ENCODE measurements around the gene CLCN2. TPM values are rescaled to one million over a fixed set of nuclear protein-coding genes. Genes with fewer than 3 reads are reported as not detected.
A peak's percentile ranks its signal among the peaks of the same experiment; 100 is the strongest.

Gene CLCN2
- total and polyA plus RNA-seq, 2 of the 8 experiments (the other 6 are each of a cell fraction or from before 2014, with no cell fraction given) = 13.7 to 16.1 TPM

GRCh38 chr3:184380185-184380626 is 18.8 kb upstream of the CLCN2 start:
- no peak overlapping the region for H3K18ac ChIP-seq (ENCODE audit: extremely low read depth, low read length)
- H3K27ac ChIP-seq (ENCODE audit: low read depth, low read length) = no peak overlapping the region
- no peaks in the 10 kb centered on the region for H3K36me3 ChIP-seq (ENCODE audit: control insufficient read depth in 2 of 4, insufficient read depth in 4 of 4, low read length in 3 of 4)
- H3K56ac ChIP-seq (replicated peaks; ENCODE audit: insufficient read length, low read depth, low read length) = no peak overlapping the region
- no peak overlapping the region for H2AFZ ChIP-seq (ENCODE audit: low read length)
- no peaks in the 10 kb centered on the region for H3K79me1 ChIP-seq (ENCODE audit: low read depth, low read length)
- no peak overlapping the region for H2BK20ac ChIP-seq (ENCODE audit: low read length)
- H2BK15ac ChIP-seq (ENCODE audit: low read length) = no peak overlapping the region
- no peak for FAIRE-seq
- peaks cover 0 to 33% (median 27%) of the 10 kb centered on the region in 4 experiments; a peak in 6 of 7 replicates for H3K4me1 ChIP-seq (replicated peaks in 1 of 4; ENCODE audit: control insufficient read depth in 3 of 4, insufficient read depth in 4 of 4, low read length in 3 of 4)
- no peak overlapping the region for H4K5ac ChIP-seq (ENCODE audit: insufficient read length, low read depth, low read length)
- peak overlapping the region; percentile 93 to 97 for H3K4me2 ChIP-seq (ENCODE audit: insufficient read depth in 1 of 2, low read depth in 2 of 2, low read length in 2 of 2)
- no peak overlapping the region for H2BK12ac ChIP-seq (ENCODE audit: low read depth, low read length)
- no peak overlapping the region for H3K14ac ChIP-seq (ENCODE audit: insufficient read length)
- no peak overlapping the region for H3K9ac ChIP-seq (replicated peaks in 1 of 4; ENCODE audit: extremely low read depth in 1 of 4, low read depth in 3 of 4, low read length in 3 of 4)
- H3K79me2 ChIP-seq (ENCODE audit: control insufficient read depth in 1 of 2, insufficient read depth in 2 of 2, low read length in 2 of 2) = no peaks in the 10 kb centered on the region
- H3K27me3 ChIP-seq (replicated peaks in 1 of 4; ENCODE audit: control insufficient read depth in 3 of 4, extremely low read depth in 1 of 4, insufficient read depth in 3 of 4, low read length in 3 of 4) = peaks cover 31 to 55% (median 49%) of the 10 kb centered on the region in 4 experiments
- H3K9me3 ChIP-seq (ENCODE audit: insufficient read depth in 2 of 2, low read depth in 1 of 2, low read length in 1 of 2) = no peaks in the 10 kb centered on the region
- DNase-seq (ENCODE audit: low read depth in 1 of 2, low spot score in 2 of 2) = peak in 1 of 2 experiments; percentile 79
- H3K23me2 ChIP-seq (ENCODE audit: low read depth, low read length) = peaks cover 15% of the 10 kb centered on the region; the same call in 1 of the 2 replicates
- no peak overlapping the region for H4K91ac ChIP-seq (replicated peaks; ENCODE audit: insufficient read length, low read length)
- no peak overlapping the region for H3K23ac ChIP-seq (ENCODE audit: insufficient read length)
- no peak overlapping the region; the same call in 1 of the 2 replicates for H4K8ac ChIP-seq (ENCODE audit: extremely low read depth, insufficient read depth, low read length)
- H4K20me1 ChIP-seq (replicated peaks in 1 of 2; ENCODE audit: control insufficient read depth in 1 of 2, insufficient read depth in 2 of 2, low read length in 2 of 2) = peaks cover 2 to 9% of the 10 kb centered on the region in 2 experiments
- TF ChIP-seq CREB1 (IDR thresholded peaks at IDR 0.05) (peak; percentile 57; the same call in 1 of the 2 replicates), GTF2F1 (IDR thresholded peaks at IDR 0.05; ENCODE audit: borderline replicate concordance, low read depth, low read length) (no peak)
- H2BK5ac ChIP-seq (ENCODE audit: low read depth, low read length) = peak overlapping the region; percentile 71; the same call in 1 of the 2 replicates
- no peak overlapping the region for H2BK120ac ChIP-seq (replicated peaks; ENCODE audit: low read depth, low read length)
- ChIA-PET CTCF (ENCODE audit: partially characterized antibody) (interaction anchor here (1.6 to 8.3 kb wide), 4 partner anchors 7 to 88 kb away, joined by 4 to 78 read pairs (median 20); no protein-coding TSS in a partner anchor), POLR2A (ENCODE audit: partially characterized antibody) (interaction anchor here (1.2 kb wide), 1 partner anchor 245 kb away, joined by 3 read pairs; the partner anchor contains the start of gene EIF2B5)
- H3K4ac ChIP-seq (replicated peaks; ENCODE audit: insufficient read length, low read depth, low read length) = no peak overlapping the region
- WGBS, 2 experiments (ENCODE audit: extremely low coverage in 1 of 2, insufficient coverage in 1 of 2, insufficient read length in 1 of 2, insufficient replicate concordance in 2 of 2, low coverage in 1 of 2, low lambda C conversion rate in 2 of 2, missing lambda C conversion rate in 1 of 2) = no CpG with 5 or more reads among the region's 62 CpGs
- H2AK5ac ChIP-seq (ENCODE audit: low read depth, low read length) = no peak overlapping the region
- H3K4me3 ChIP-seq (ENCODE audit: extremely low read depth in 1 of 4, insufficient read depth in 2 of 4, low read depth in 3 of 4, low read length in 4 of 4) = peak overlapping the region; percentile 32 to 71 (median 54); a peak in 7 of 8 replicates
